ENCODE data around the gene COPS2.

GRCh38 chr15:49155110-49155833 is at the start of gene COPS2:
- TF ChIP-seq CTCF (IDR thresholded peaks at IDR 0.05): no peak
- TF ChIP-seq POLR2A (IDR thresholded peaks at IDR 0.05): peak; percentile 58
- TF ChIP-seq POLR2AphosphoS5 (IDR thresholded peaks at IDR 0.05): peak; percentile 80 to 92 (median 90)
